ENCODE data around the gene CST6. TPM values are rescaled to one million over a fixed set of nuclear protein-coding genes. Genes with fewer than 3 reads are reported as not detected.

The CST6 gene
- total and polyA plus RNA-seq, 2 experiments from 2014 or later, result 4.2 to 8.3 TPM

DNA sequence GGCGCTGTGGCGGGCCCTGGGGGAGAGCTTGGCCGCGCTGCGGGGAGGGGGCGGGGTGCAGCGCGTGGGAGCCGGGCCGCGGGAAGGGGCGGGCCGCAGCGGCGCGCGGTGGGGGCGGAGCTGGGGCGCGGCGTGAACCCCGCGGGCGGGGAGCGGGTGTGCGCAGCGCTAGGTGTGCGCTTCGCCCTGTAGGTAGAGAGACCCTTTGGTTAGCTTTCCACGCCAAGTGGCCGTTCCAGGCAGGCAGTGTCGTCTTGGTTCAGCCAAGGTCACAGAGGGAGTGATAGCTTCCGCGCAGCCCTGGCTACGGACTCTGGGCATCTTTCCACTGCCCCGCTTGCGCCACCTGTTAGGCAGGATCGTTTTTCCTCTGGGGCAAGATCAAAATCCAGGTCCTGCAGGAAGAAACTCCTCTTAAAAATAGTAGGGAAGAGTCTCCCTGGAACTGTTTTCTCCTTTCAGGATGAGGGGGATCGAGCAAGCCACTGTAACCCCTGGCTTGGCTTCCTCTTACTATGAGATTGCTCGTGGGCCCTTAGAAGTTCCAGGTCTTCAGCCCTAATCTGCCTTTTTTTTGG, 9.1 kb upstream of the CST6 start:
- peak; percentile 39 for DNase-seq (ENCODE audit: low spot score)
- Mint-ChIP-seq H3K36me3 (ENCODE audit: low read depth) (peaks cover 67% of the 10 kb centered on the region), H3K4me1 (peaks cover 22% of the 10 kb centered on the region), H3K4me3 (peak overlapping the region; percentile 100), H3K9me3 (no peaks in the 10 kb centered on the region), H3K27me3 (ENCODE audit: insufficient read depth, low read depth, poor library complexity) (peaks cover 13% of the 10 kb centered on the region), H3K27ac (peak overlapping the region; percentile 99)
- ATAC-seq, result no peak; the same call in 2 of the 3 replicates
- Histone ChIP-seq H3K4me2 (peak overlapping the region; percentile 93), H3K27ac (ENCODE audit: low read depth) (peak overlapping the region; percentile 99), H3K4me1 (ENCODE audit: insufficient read depth) (peaks cover 17% of the 10 kb centered on the region; the same call in 1 of the 2 replicates), H3K79me2 (replicated peaks; ENCODE audit: insufficient read depth) (peaks cover 39% of the 10 kb centered on the region), H2AFZ (peak overlapping the region; percentile 56; the same call in 1 of the 2 replicates), H3K9me2 (ENCODE audit: insufficient read depth) (no peaks in the 10 kb centered on the region), H3K27me3 (ENCODE audit: insufficient read depth) (no peaks in the 10 kb centered on the region), H3K36me3 (ENCODE audit: insufficient read depth) (peaks cover 24% of the 10 kb centered on the region), H3F3A (replicated peaks; ENCODE audit: low read depth) (peaks cover 18% of the 10 kb centered on the region; the same call in 1 of the 2 replicates), H4K20me1 (replicated peaks; ENCODE audit: insufficient read depth) (peaks cover 7% of the 10 kb centered on the region; the same call in 1 of the 2 replicates), H3K4me3 (peak overlapping the region; percentile 97)
- TF ChIP-seq, protein P1, sequence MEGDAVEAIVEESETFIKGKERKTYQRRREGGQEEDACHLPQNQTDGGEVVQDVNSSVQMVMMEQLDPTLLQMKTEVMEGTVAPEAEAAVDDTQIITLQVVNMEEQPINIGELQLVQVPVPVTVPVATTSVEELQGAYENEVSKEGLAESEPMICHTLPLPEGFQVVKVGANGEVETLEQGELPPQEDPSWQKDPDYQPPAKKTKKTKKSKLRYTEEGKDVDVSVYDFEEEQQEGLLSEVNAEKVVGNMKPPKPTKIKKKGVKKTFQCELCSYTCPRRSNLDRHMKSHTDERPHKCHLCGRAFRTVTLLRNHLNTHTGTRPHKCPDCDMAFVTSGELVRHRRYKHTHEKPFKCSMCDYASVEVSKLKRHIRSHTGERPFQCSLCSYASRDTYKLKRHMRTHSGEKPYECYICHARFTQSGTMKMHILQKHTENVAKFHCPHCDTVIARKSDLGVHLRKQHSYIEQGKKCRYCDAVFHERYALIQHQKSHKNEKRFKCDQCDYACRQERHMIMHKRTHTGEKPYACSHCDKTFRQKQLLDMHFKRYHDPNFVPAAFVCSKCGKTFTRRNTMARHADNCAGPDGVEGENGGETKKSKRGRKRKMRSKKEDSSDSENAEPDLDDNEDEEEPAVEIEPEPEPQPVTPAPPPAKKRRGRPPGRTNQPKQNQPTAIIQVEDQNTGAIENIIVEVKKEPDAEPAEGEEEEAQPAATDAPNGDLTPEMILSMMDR (conservative IDR thresholded peaks at IDR 0.05; ENCODE audit: low read depth in 2 of 2), result peak in 1 of 2 experiments; percentile 14; a peak in 1 of 4 replicates
- TF ChIP-seq ZNF114 (CRISPR knock-in tag; IDR thresholded peaks at IDR 0.05), result no peak

DNA sequence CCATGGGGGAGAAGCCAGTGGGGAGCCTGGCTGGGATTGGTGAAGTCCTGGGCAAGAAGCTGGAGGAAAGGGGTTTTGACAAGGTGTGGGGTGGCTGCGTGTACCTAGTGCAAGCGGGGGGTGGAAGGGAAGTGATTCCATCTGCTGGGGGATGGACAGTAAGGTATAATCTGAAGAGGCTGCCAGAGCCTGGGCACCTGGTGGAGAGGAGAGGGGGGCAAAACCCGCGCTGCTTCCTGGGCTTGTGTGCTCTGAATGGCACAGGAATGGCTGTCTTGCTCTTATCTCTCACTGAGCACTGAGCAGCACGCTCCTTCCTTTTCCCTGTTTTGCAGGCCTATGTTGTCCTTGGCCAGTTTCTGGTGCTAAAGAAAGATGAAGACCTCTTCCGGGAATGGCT, 8.5 kb upstream of the CST6 start:
- H3K4me1 Mint-ChIP-seq, result peaks cover 26% of the 10 kb centered on the region
- Histone ChIP-seq H3K9me2 (ENCODE audit: insufficient read depth) (no peaks in the 10 kb centered on the region), H3F3A (replicated peaks; ENCODE audit: low read depth) (peaks cover 18% of the 10 kb centered on the region; the same call in 1 of the 2 replicates), H3K36me3 (ENCODE audit: insufficient read depth) (peaks cover 24% of the 10 kb centered on the region), H4K20me1 (replicated peaks; ENCODE audit: insufficient read depth) (peaks cover 7% of the 10 kb centered on the region; the same call in 1 of the 2 replicates), H3K79me2 (replicated peaks; ENCODE audit: insufficient read depth) (peaks cover 39% of the 10 kb centered on the region), H2AFZ (no peak overlapping the region), H3K27ac (ENCODE audit: low read depth) (no peak overlapping the region), H3K27me3 (ENCODE audit: insufficient read depth) (no peaks in the 10 kb centered on the region), H3K4me2 (peak overlapping the region; percentile 93), H3K4me1 (ENCODE audit: insufficient read depth) (peaks cover 17% of the 10 kb centered on the region; the same call in 1 of the 2 replicates), H3K4me3 (peak overlapping the region; percentile 97)
- no peak for DNase-seq (ENCODE audit: low spot score)
- no peak for ATAC-seq
- peaks cover 13% of the 10 kb centered on the region for H3K27me3 Mint-ChIP-seq (ENCODE audit: insufficient read depth, low read depth, poor library complexity)
- peaks cover 61% of the 10 kb centered on the region for H3K36me3 Mint-ChIP-seq (ENCODE audit: low read depth)
- no peaks in the 10 kb centered on the region for H3K9me3 Mint-ChIP-seq
- peak overlapping the region; percentile 85; the same call in 1 of the 2 replicates for H3K27ac Mint-ChIP-seq
- peak overlapping the region; percentile 100 for H3K4me3 Mint-ChIP-seq
- TF ChIP-seq, protein P2, sequence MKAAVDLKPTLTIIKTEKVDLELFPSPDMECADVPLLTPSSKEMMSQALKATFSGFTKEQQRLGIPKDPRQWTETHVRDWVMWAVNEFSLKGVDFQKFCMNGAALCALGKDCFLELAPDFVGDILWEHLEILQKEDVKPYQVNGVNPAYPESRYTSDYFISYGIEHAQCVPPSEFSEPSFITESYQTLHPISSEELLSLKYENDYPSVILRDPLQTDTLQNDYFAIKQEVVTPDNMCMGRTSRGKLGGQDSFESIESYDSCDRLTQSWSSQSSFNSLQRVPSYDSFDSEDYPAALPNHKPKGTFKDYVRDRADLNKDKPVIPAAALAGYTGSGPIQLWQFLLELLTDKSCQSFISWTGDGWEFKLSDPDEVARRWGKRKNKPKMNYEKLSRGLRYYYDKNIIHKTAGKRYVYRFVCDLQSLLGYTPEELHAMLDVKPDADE (IDR thresholded peaks at IDR 0.05), result no peak
- TF ChIP-seq ZNF331 (CRISPR knock-in tag; IDR thresholded peaks at IDR 0.05; ENCODE audit: low read depth) (no peak), EZH2phosphoT487 (IDR thresholded peaks at IDR 0.05; ENCODE audit: unreplicated experiment) (no peak), EZH2 (IDR thresholded peaks at IDR 0.05; ENCODE audit: low read depth, unreplicated experiment) (no peak), NANOG (IDR thresholded peaks at IDR 0.05; ENCODE audit: borderline replicate concordance) (no peak)
- TF ChIP-seq, protein P3, sequence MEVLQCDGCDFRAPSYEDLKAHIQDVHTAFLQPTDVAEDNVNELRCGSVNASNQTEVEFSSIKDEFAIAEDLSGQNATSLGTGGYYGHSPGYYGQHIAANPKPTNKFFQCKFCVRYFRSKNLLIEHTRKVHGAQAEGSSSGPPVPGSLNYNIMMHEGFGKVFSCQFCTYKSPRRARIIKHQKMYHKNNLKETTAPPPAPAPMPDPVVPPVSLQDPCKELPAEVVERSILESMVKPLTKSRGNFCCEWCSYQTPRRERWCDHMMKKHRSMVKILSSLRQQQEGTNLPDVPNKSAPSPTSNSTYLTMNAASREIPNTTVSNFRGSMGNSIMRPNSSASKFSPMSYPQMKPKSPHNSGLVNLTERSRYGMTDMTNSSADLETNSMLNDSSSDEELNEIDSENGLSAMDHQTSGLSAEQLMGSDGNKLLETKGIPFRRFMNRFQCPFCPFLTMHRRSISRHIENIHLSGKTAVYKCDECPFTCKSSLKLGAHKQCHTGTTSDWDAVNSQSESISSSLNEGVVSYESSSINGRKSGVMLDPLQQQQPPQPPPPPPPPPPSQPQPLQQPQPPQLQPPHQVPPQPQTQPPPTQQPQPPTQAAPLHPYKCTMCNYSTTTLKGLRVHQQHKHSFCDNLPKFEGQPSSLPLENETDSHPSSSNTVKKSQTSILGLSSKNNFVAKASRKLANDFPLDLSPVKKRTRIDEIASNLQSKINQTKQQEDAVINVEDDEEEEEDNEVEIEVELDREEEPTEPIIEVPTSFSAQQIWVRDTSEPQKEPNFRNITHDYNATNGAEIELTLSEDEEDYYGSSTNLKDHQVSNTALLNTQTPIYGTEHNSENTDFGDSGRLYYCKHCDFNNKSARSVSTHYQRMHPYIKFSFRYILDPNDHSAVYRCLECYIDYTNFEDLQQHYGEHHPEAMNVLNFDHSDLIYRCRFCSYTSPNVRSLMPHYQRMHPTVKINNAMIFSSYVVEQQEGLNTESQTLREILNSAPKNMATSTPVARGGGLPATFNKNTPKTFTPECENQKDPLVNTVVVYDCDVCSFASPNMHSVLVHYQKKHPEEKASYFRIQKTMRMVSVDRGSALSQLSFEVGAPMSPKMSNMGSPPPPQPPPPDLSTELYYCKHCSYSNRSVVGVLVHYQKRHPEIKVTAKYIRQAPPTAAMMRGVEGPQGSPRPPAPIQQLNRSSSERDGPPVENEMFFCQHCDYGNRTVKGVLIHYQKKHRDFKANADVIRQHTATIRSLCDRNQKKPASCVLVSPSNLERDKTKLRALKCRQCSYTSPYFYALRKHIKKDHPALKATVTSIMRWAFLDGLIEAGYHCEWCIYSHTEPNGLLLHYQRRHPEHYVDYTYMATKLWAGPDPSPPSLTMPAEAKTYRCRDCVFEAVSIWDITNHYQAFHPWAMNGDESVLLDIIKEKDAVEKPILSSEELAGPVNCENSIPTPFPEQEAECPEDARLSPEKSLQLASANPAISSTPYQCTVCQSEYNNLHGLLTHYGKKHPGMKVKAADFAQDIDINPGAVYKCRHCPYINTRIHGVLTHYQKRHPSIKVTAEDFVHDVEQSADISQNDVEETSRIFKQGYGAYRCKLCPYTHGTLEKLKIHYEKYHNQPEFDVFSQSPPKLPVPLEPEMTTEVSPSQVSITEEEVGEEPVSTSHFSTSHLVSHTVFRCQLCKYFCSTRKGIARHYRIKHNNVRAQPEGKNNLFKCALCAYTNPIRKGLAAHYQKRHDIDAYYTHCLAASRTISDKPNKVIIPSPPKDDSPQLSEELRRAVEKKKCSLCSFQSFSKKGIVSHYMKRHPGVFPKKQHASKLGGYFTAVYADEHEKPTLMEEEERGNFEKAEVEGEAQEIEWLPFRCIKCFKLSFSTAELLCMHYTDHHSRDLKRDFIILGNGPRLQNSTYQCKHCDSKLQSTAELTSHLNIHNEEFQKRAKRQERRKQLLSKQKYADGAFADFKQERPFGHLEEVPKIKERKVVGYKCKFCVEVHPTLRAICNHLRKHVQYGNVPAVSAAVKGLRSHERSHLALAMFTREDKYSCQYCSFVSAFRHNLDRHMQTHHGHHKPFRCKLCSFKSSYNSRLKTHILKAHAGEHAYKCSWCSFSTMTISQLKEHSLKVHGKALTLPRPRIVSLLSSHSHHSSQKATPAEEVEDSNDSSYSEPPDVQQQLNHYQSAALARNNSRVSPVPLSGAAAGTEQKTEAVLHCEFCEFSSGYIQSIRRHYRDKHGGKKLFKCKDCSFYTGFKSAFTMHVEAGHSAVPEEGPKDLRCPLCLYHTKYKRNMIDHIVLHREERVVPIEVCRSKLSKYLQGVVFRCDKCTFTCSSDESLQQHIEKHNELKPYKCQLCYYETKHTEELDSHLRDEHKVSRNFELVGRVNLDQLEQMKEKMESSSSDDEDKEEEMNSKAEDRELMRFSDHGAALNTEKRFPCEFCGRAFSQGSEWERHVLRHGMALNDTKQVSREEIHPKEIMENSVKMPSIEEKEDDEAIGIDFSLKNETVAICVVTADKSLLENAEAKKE (CRISPR knock-in tag; IDR thresholded peaks at IDR 0.05), result no peak
